UCSD-AML1 (cell line): ENCODE data around the gene TNFAIP2.
"Not testable (repeated sequence)": the region's sequence is repeated elsewhere in the genome, so short reads cannot be mapped to it uniquely, and the experiment has no call there.

Experiments used
- DNase-seq: peaks from one replicate; lab custom pipeline; 2025; ENCODE audit not compliant: unreplicated experiment; lab: John Stamatoyannopoulos, UW

The TNFAIP2 gene

DNA sequence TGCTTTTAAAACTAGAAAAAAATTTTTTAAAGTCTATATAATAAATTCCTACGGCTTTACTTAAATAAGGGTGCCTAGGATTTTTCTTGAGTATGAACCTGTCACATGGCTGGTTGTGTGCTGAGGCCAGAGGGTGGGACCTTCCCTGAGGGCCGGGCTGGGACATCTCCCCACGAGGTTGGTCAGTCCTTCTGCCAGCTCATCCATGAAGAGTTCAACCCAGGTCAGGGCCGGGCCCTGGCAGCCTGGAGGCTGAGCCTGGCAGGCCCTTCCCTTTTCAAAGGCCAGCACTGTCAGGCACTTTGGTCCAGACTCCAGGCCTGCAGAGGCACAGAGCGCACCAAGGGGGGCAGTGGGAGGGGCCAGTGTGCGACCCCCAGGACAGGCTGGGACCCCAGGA is 31.7 kb downstream of the TNFAIP2 start:
- no peak for DNase-seq

DNA sequence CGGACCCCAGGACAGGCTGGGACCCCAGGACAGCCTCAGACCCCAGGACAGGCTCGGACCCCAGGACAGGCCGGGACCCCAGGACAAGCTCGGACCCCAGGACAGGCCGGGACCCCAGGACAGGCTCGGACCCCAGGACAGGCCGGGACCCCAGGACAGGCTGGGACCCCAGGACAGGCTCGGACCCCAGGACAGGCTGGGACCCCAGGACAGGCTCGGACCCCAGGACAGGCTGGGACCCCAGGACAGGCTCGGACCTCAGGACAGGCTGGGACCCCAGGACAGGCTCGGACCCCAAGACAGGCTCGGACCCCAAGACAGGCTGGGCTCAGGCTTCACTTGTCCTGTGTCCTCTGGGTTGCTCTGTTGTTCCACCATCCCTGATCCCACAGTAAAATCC is 32.2 kb downstream of the TNFAIP2 start:
- not testable (repeated sequence) for DNase-seq

DNA sequence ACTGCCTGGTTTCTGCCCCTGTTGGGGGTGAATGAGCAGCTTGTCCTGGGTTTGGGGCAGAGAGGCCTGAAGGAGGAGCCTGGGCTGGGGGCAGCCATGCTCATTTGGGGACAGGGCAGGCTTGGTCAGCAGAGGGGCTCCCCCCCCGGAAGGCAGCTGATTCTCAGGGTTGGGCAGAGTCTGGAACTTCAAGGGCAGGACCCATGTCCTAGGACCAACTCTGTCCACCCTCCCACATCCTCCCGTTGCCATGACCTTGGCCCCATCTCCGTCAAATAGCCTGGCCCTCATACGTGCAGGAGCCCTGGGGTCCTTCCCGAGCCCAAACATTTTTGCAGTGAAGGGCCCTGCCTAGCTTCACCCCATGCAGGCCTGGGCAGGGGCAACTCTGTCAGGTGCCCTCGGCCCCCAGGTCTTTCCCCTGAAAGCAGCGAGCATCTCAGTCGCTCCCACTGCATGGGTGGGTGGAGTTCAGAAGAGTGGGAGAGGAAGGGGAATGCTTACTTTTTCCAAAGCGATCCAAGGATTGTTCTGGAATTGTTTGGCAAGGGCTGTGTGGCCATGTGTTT is 32.6 kb downstream of the TNFAIP2 start:
- DNase-seq: no peak

DNA sequence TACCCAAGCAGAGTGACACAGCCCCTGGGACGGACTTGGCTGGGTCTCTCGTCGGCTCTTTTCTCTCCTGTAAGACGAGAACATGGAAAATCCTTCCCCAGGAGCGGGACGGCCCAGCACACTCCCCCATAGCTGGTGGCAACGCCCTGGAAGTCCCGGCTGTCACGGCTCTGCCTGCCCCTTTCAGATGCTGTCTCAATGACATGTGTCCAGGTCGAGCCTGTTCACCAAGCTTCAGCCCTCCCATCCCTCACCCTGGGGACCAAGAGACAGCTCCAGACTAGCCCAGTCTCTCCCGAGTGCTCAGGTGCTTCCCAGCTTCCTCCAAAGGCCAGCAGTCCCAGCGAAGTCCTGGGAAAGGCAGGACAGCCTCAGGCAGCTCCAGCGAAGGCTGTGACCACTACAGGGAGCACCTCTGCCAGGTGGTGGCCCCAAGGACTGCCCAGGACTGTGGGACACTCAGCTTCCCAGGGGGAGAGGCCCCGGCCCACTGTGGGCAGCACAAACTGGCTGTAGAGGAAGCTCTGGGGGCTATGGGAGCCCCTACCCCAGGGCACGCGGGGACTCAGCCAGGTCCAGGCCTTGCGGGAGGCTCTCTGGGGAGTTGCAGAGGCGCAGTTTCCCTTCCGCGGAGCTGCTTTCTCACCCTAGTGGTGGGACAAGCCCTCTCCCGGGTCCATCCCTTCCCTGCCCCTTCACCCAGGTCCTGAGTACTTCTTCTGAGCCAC is 33.6 kb downstream of the TNFAIP2 start:
- DNase-seq: no peak

DNA sequence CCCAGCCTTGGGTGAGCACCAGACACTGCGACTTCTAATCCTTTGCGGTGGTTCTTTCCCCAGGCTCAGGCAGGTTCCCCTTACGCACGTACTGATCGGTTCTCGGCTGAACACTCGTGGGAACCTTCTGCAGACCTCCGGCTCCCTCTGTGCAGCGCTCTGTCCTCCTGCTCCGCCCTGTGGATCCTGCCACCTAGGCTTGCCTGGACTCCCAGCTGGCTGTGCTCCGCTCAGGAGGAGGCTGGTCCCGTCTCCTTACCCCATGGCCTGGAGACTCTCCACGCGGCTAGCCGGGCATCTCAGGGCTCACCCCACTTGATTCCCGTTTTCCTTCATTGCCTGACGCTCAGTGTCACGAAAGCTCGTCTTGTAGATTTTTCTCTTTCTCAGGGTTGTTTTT is 34.7 kb downstream of the TNFAIP2 start:
- no peak for DNase-seq

DNA sequence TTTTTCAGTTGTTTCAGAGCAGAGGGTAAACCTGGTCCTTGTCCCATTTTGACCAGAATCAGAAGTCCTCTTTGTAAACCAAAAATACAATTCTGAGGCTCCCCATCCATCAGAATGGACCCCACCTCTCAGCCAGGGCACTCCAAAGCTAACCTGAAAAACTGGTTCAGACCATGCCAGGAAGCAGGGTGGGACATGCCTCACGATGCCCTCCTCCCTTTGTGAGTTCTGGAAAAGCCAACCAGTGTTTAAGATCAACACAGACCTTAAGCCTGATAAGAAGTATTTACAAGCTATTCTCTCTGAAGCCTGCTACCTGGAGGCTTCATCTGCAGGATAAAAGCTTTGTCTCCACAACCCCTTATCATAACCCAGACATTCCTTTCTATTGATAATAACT is 35.4 kb downstream of the TNFAIP2 start:
- DNase-seq: no peak

DNA sequence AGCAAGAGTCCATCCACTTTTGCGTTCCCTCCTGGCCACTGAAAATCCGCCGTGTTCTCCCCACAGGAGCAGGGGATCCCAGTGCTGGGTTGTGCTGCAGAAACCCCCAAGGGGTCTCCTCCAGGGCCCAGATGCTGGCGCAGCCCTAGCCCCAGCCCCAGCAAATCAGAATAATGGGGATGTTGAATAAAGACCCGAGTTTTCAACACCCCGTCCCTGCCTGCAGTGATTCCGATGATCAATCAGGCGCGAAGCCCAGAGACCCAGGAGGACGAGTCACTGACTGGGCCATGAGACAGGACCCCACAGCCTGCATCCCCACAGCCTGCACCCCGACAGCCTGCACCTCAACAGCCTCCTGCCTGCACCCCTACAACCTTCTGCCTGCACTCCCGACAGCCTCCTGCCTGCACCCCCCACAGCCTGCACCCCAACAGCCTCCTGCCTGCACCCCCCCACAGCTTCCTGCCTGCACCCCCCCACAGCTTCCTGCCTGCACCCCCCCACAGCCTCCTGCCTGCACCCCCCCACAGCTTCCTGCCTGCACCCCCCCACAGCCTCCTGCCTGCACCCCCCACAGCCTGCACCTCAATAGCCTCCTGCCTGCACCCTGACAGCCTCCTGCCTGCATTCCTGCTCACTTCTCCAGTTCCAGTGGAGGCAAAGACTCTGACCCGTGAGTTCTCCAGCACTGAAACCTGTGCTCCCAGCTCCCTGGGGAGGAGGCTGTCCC is 37.2 kb downstream of the TNFAIP2 start:
- no peak for DNase-seq

DNA sequence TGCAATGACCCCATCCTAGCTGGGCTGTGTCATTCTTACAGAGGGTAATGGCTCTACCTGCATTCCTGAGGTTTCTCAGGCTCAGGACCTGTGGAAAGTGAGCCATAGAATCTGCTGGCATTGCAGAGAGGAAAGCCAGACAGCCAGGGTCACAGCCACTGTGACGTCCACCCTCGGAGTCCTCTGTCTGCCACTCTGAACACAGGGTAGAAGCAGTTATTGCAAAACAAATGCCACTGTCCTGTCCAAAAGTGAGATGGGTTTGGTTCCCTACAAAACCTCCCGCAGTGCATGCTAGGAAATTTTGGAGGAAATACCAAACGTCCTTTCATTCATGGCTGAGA is 37.8 kb downstream of the TNFAIP2 start:
- DNase-seq: no peak

DNA sequence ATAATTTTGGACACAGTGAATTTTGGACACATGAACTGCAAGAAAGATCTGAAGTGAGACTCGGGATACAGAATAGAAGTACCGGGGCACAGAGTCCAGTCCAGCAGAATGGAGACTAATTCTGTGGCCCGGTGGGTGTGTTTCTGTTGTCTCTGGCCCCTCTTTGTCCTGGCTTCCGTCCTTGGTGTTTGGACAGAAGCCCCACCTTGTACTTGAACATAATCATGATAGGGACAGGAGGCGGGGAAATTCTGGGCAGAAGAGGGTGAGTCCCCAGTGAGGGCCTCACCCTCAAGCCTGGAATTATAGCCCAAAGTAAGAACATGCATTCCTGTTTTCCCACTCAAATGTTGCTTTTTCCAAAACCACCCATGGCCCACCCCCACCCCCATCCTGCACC is 39.9 kb downstream of the TNFAIP2 start:
- no peak for DNase-seq

DNA sequence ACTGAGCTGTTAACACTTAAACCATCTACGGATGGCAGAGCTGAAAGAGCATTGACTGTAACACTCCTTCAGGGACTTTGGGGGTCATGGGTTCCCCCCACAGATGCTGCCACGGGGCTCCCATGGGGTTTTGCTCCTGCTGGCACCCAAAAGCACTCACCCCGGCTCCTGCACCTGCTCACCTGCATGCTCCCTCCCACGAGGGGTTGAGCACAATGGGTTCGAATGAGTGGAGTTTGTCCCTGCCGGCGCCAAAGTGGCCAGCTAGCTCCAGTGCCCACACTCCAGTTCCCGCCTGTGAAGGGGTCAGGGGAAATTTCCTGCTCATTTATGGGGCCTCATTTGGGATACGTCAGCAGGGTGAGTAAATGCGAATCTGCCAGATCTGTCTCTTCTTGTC is 40.7 kb downstream of the TNFAIP2 start:
- no peak for DNase-seq

DNA sequence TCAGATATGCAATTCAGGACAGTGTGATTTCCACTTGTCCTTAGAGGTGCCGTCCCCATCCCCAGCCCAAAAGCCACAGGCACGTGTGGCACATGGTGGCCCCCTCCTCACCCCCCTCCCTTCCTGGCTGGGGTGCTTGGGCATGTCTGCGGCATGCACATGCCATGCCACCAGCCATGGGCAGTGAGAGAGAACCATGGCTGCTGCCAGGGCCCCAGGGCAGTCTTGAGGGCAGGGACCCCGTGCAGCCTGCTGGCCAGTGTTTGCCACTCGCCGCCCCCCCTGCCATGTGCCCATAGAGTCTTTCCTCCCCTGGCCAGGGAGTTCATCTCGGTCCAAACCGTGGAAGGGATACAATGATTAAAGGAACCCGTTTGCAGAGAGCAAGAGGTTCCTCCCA is 41.5 kb downstream of the TNFAIP2 start:
- no peak for DNase-seq

DNA sequence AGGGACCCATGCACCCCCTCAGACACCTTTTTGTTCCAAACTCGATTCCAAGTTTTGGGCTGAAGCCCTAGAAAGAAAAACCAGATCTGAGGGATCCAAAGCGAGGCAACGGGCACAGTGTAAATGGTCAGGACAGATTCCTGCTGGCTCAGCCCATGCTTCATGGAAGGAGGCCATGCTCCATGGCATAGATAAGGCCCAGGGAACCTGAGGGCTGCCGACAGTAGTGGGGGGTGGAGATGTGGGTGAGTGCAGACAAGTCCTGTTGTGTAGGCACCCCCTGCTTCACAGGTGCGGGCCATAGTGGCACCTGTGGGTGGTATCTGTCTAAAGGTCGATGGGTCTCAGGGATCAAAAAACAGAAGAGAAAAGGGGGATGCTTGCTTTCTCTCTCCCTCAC is 42.1 kb downstream of the TNFAIP2 start:
- no peak for DNase-seq

DNA sequence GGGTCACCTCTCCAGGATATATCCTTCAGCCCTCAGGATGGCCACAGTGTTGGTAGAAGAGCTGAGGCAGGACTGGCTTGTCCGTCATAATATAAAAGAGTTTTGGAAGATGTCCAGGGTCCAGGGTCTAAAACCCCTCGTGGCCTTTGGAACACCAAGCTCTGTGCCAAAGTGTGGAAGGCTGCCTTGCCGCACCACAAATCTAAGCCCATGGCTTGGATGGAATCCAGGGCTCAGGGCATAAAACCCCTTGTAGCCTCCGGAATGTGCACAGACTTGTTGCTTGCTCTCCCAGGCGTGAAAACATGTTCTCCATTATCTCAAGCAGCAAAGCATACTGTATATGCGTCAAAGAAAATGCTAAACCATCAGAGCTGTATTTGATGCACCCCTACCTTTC is 46.7 kb downstream of the TNFAIP2 start:
- no peak for DNase-seq

DNA sequence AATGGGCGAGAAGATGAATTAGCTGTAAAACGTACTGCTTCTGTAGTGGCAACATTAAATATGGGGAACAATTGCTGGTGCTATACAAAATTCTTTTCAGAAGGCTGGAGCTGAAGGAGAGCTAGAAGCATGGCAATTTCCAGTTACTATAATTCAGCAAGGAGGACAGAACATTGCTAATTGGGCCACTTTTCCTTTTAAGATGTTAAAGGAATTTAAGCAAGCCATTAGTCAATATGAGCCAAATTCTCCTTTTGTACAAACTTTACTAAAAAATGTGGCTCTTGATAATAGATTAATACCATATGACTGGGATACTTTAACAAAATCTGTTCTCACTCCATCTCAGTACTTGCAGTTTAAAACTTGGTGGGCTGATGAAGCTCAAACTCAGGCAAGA is 47.9 kb downstream of the TNFAIP2 start:
- DNase-seq: not testable (repeated sequence)

DNA sequence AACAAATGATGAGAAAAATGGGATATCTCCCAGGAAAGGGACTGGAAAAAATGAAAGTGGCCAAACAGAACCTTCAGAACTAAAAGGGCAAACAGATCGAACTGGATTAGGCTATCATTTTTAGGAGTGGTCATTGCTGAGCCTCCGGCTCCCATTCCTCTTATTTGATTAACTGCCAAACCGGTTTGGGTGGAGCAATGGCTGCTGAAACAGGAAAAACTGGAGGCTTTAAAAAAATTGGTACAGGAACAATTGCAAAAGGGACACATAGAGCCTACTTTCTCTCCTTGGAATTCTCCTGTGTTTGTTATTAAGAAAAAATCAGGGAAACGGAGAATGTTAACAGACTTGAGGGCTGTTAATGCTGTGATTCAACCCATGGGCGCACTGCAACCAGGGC is 49.7 kb downstream of the TNFAIP2 start:
- DNase-seq: no peak

DNA sequence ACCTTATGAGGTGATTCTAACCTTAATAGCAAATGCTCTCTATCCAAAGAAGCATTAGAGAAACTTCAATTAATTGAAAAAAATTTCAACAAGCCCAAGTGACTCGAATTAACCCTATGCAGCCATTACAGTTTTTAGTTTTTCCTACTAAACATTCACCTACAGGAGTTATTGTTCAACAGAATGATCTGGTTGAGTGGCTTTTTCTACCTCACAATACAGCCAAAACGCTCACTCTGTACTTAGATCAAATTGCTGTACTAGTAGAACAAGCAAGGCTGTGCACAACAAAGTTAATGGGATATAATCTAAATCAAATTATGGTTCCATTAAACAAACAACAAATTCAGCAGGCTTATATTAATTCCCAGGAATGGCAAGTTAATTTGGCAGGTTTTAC is 50.6 kb downstream of the TNFAIP2 start:
- DNase-seq: not testable (repeated sequence)

DNA sequence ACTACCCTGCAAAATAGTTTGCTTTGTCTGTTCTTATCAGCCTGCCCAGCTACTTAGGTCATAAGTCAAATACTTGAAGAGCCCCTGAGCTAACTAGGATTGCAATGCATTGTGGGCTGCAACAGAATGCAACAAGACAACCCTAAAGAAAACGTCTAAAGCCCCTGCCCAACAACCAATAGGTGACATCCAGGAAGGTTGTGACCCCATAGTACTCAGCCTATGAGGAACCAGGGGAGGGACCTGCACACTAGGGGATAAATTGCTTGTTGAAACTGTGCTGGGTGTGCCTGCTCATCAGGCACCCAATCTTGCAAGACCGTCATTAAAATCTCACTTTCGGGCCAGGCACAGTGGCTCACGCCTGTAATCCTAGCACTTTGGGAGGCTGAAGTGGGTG is 52.9 kb downstream of the TNFAIP2 start:
- DNase-seq: not testable (repeated sequence)

DNA sequence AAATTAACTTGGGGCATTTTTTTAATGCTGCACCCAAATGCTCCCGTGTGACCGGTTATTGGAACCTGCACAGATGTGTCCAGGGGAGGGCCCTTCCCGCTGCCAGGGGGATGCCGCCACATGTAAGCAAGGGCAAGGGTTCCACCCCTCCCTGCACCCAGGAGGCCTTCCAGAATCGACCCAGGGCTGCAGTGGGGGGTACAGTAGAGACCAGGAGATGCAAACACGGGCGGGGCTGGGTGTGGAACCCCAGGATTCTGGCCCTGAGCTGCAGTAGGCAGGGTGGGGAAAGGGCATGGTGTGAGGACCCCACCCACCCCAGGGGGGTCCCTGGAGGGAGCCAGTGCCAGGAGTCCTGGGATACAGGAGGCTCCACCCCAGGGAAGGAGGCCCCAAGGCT is 54.1 kb downstream of the TNFAIP2 start:
- DNase-seq: no peak

DNA sequence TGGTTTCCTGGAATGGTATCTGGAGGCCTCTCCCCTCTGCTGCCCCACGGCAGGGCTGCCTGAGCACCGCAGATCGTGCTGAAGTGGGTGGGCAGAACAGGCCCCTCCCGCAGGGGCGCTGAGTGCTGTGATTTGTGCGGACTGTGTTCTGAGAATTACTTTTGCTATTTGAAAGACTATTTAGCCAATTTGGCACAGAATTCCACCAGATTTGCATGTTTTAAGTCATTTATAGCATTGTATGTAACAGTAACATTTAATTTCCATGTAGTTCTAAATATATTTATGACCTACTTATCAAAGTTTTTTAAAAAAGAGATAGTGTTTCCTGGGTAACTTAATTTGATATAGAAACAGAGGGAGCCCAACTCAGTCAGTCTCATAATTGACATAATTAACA is 55.3 kb downstream of the TNFAIP2 start:
- DNase-seq: no peak

DNA sequence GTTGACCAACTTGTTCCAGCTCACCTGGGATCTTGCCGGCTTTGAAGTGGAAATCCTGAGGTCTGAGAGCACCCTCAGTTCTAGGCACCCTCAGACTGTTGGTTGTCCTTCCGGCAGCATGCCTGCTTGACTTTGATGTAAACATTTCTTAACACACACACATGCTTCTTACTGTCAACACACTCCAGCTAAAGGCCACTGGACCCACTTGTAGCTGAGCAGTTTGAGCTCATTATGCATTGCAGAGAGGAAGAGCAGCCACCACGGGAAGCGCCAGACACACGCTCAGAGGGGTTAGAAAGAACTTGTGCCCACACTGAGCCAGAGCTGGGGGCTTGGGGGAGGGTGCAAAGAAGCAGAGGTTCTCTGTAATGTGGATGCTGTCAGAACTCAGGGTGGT is 55.8 kb downstream of the TNFAIP2 start:
- DNase-seq: no peak

DNA sequence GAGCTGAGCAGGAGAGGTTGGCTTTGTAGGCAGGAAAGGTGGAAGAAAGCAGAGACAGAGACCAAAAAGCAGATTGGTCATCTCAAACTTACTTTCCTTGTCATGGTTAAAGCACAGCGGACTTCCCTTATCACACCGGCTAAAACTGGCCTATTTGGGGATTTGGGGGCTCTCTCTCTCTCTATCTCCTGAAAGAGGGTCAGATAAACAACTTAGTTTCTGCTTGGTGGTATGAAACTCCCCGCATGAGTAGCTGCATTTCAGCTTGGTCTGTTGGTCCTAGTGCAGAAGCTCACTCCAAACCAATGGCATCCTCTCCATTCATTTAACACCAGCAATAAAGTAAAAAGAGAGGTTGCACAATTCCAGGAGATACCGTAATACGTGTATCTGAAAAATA is 57.1 kb downstream of the TNFAIP2 start:
- no peak for DNase-seq

DNA sequence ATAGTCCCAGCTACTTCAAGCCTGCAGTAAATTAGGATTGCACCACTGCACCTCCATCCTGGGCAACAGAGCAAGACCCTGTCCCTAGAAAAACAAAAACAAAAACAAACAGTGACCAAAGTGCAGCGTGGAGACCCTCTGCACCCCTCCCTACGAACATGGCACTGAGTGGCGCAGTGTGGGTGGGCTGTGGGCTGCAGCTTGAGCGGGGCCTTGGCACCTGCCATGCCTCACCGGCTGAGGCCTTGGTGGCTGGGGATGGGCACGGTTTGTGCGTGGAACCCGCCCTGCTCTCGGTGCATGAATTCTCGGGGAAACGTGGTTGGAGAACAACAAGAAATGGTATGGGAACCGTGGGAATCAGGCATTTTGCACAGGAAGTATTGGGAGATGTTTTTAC is 60.8 kb downstream of the TNFAIP2 start:
- no peak for DNase-seq
